Activated CD8-positive, alpha-beta memory T cell treated with anti-CD3 and anti-CD28 coated beads for 36 hours (primary cell): ENCODE results near the gene ELAVL2. TPM values are rescaled to one million over a fixed set of nuclear protein-coding genes. Genes with fewer than 3 reads are reported as not detected.

Source experiments
- CTCF ChIA-PET: fragments of 350-600 bp; sonication (Branson Sonifier 250); formaldehyde crosslinking; loops from one replicate; lab custom pipeline; 2021; ENCODE audit warnings: antibody characterized with exemption; lab: Charles Lee
- POLR2A ChIA-PET: fragments of 350-600 bp; sonication (Branson Sonifier 250); formaldehyde crosslinking; loops from one replicate; lab custom pipeline; 2021; ENCODE audit warnings: antibody characterized with exemption; lab: Charles Lee
- total RNA-seq, 2 experiments: library from RNA; stranded (reverse); gene quantifications; one replicate each; pipeline ENCODE4 v1.2.3, GENCODE V29; 2021

The ELAVL2 gene
- total RNA-seq, 2 experiments from 2014 or later, result not detected

- POLR2A ChIA-PET, result no interaction called here
- CTCF ChIA-PET, result no interaction called here
Observed at GRCh38 chr9:23775549-23775948, 50.5 kb downstream of the ELAVL2 start.

- ChIA-PET POLR2A (no interaction called here), CTCF (no interaction called here)
Observed at GRCh38 chr9:23774266-23774665, 51.8 kb downstream of the ELAVL2 start.

GRCh38 chr9:23772385-23772783 is 53.7 kb downstream of the ELAVL2 start:
- POLR2A ChIA-PET, result no interaction called here
- CTCF ChIA-PET, result no interaction called here

GRCh38 chr9:23771746-23772384 is 54.2 kb downstream of the ELAVL2 start:
- ChIA-PET POLR2A (no interaction called here), CTCF (no interaction called here)

- ChIA-PET POLR2A (no interaction called here), CTCF (no interaction called here)
Observed at GRCh38 chr9:23769307-23769935, 56.6 kb downstream of the ELAVL2 start.

- CTCF ChIA-PET, result no interaction called here
Observed at GRCh38 chr9:23768861-23769260, 57.2 kb downstream of the ELAVL2 start.

GRCh38 chr9:23766613-23767012 is 59.4 kb downstream of the ELAVL2 start:
- POLR2A ChIA-PET, result no interaction called here
- CTCF ChIA-PET, result no interaction called here

More at GRCh38 chr9:23768861-23769260, 57.2 kb downstream of the ELAVL2 start:
- POLR2A ChIA-PET, result no interaction called here

- POLR2A ChIA-PET, result no interaction called here
- CTCF ChIA-PET, result no interaction called here
Observed at GRCh38 chr9:23765561-23765960, 60.5 kb downstream of the ELAVL2 start.

GRCh38 chr9:23764219-23764618 is 61.8 kb downstream of the ELAVL2 start:
- ChIA-PET POLR2A (no interaction called here), CTCF (no interaction called here)

- CTCF ChIA-PET, result no interaction called here
- POLR2A ChIA-PET, result no interaction called here
Observed at GRCh38 chr9:23754551-23754950, 71.5 kb downstream of the ELAVL2 start.

GRCh38 chr9:23752859-23753258 is 73.2 kb downstream of the ELAVL2 start:
- POLR2A ChIA-PET, result no interaction called here
- CTCF ChIA-PET, result no interaction called here

- POLR2A ChIA-PET, result no interaction called here
- CTCF ChIA-PET, result no interaction called here
Observed at GRCh38 chr9:23751633-23752032, 74.4 kb downstream of the ELAVL2 start.

GRCh38 chr9:23750808-23751207 is 75.2 kb downstream of the ELAVL2 start:
- CTCF ChIA-PET, result no interaction called here
- POLR2A ChIA-PET, result no interaction called here

- ChIA-PET CTCF (interaction anchor here (0.6 kb wide), 1 partner anchor 562 kb away, joined by 3 read pairs; no protein-coding TSS in a partner anchor), POLR2A (no interaction called here)
Observed at GRCh38 chr9:23747088-23748075, 78.7 kb downstream of the ELAVL2 start.

- ChIA-PET POLR2A (no interaction called here), CTCF (no interaction called here)
Observed at GRCh38 chr9:23746317-23746716, 79.7 kb downstream of the ELAVL2 start.

- ChIA-PET POLR2A (no interaction called here), CTCF (no interaction called here)
Observed at GRCh38 chr9:23743036-23743435, 83.0 kb downstream of the ELAVL2 start.

GRCh38 chr9:23741351-23741750 is 84.7 kb downstream of the ELAVL2 start:
- ChIA-PET POLR2A (no interaction called here), CTCF (no interaction called here)

GRCh38 chr9:23740531-23740930 is 85.5 kb downstream of the ELAVL2 start:
- CTCF ChIA-PET, result no interaction called here
- POLR2A ChIA-PET, result no interaction called here

- ChIA-PET CTCF (no interaction called here), POLR2A (no interaction called here)
Observed at GRCh38 chr9:23739753-23740152, 86.3 kb downstream of the ELAVL2 start.

GRCh38 chr9:23736293-23736692 is 89.7 kb downstream of the ELAVL2 start:
- ChIA-PET POLR2A (no interaction called here), CTCF (no interaction called here)
